Upper lobe of right lung (tissue), 1 donor: ENCODE measurements around the gene IFNAR1. TPM values are rescaled to one million over a fixed set of nuclear protein-coding genes. Genes with fewer than 3 reads are reported as not detected.

Experiments
- ATAC-seq: fragments of 200-7000 bp; cut with Tn5 transposase; one replicate; pipeline ENCODE4 v1.9.1; 2020; ENCODE audit warnings: mild to moderate bottlenecking, moderate library complexity
- DNase-seq: peaks from one replicate; pipeline ENCODE4 v3.0.0-alpha.2; 2020
- H3K27ac ChIP-seq: fragments of 200-600 bp; one replicate; pipeline ENCODE4 v1.8.0; 2022
- H3K27me3 ChIP-seq: fragments of 200-600 bp; one replicate; pipeline ENCODE4 v1.8.0; 2022; ENCODE audit warnings: mild to moderate bottlenecking
- H3K36me3 ChIP-seq: fragments of 200-600 bp; one replicate; pipeline ENCODE4 v1.8.0; 2022
- H3K4me1 ChIP-seq: fragments of 200-600 bp; one replicate; pipeline ENCODE4 v1.8.0; 2022
- H3K4me3 ChIP-seq: fragments of 200-600 bp; one replicate; pipeline ENCODE4 v1.8.0; 2022; ENCODE audit warnings: mild to moderate bottlenecking
- H3K9me3 ChIP-seq: fragments of 200-600 bp; one replicate; pipeline ENCODE4 v1.8.0; 2022
- intact Hi-C: fragments of 100-400 bp; cut with DNase I; formaldehyde crosslinking; loops from one replicate; pipeline ENCODE4 v1.11.0; 2022
- total RNA-seq: library from RNA; stranded (reverse); fragmentation: NEBNext Ultra II Directional; extraction: Animal tissue kit (Norgen Biotek cat#: 25700); gene quantifications from one replicate; pipeline ENCODE4 v1.2.1, GENCODE V29; 2021
- TF ChIP-seq, protein P1 (sequence below): fragments of 200-600 bp; IDR thresholded peaks from one replicate; pipeline ENCODE4 v1.8.0; 2022; ENCODE audit warnings: antibody characterized with exemption
- donor health status: DM: no; HTN: yes; CAD: no; lungs with severe emphysema.

Gene IFNAR1
- total RNA-seq, 1 donor from 2014 or later = 72.1 TPM

DNA sequence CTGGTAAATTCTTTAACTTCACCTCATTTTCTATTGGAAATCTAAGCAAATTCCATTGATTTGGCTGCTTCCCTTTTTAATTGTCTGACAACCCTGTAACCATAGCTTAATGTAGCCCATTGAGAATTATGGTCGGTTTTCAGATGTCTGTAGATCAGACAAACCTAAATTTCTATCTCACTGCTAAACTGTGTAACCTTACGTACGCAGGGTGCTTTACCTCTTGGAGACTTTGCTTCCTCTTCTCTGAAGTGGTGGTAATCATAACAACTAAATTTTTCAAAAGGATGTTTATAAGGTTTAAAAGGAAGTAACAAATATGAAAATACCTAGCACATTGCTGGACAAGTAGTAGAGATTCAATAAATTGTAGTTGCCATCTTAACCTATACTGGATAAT, 25.9 kb downstream of the IFNAR1 start:
- DNase-seq = no peak
- Histone ChIP-seq H3K4me3 (no peak overlapping the region), H3K36me3 (peaks cover 86% of the 10 kb centered on the region), H3K27me3 (no peaks in the 10 kb centered on the region), H3K4me1 (no peaks in the 10 kb centered on the region), H3K9me3 (no peaks in the 10 kb centered on the region), H3K27ac (no peak overlapping the region)
- ATAC-seq = no peak
- intact Hi-C loops = no loop called here
- TF ChIP-seq, protein P1, sequence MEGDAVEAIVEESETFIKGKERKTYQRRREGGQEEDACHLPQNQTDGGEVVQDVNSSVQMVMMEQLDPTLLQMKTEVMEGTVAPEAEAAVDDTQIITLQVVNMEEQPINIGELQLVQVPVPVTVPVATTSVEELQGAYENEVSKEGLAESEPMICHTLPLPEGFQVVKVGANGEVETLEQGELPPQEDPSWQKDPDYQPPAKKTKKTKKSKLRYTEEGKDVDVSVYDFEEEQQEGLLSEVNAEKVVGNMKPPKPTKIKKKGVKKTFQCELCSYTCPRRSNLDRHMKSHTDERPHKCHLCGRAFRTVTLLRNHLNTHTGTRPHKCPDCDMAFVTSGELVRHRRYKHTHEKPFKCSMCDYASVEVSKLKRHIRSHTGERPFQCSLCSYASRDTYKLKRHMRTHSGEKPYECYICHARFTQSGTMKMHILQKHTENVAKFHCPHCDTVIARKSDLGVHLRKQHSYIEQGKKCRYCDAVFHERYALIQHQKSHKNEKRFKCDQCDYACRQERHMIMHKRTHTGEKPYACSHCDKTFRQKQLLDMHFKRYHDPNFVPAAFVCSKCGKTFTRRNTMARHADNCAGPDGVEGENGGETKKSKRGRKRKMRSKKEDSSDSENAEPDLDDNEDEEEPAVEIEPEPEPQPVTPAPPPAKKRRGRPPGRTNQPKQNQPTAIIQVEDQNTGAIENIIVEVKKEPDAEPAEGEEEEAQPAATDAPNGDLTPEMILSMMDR = no peak

DNA sequence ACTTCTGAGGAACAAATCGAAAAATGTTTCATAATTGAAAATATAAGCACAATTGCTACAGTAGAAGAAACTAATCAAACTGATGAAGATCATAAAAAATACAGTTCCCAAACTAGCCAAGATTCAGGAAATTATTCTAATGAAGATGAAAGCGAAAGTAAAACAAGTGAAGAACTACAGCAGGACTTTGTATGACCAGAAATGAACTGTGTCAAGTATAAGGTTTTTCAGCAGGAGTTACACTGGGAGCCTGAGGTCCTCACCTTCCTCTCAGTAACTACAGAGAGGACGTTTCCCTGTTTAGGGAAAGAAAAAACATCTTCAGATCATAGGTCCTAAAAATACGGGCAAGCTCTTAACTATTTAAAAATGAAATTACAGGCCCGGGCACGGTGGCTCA, 30.6 kb downstream of the IFNAR1 start:
- DNase-seq = no peak
- H3K4me3 ChIP-seq = no peak overlapping the region
- ATAC-seq = no peak
- no peaks in the 10 kb centered on the region for H3K4me1 ChIP-seq
- H3K36me3 ChIP-seq = peaks cover 70% of the 10 kb centered on the region
- intact Hi-C loops = no loop called here
- no peak overlapping the region for H3K27ac ChIP-seq
- H3K9me3 ChIP-seq = no peaks in the 10 kb centered on the region
- TF ChIP-seq, protein P1 = no peak
- H3K27me3 ChIP-seq = no peaks in the 10 kb centered on the region

DNA sequence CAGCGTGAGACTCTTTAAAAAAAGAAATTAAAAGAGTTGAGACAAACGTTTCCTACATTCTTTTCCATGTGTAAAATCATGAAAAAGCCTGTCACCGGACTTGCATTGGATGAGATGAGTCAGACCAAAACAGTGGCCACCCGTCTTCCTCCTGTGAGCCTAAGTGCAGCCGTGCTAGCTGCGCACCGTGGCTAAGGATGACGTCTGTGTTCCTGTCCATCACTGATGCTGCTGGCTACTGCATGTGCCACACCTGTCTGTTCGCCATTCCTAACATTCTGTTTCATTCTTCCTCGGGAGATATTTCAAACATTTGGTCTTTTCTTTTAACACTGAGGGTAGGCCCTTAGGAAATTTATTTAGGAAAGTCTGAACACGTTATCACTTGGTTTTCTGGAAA, 31.2 kb downstream of the IFNAR1 start:
- Histone ChIP-seq H3K4me1 (peaks cover 3% of the 10 kb centered on the region), H3K36me3 (peaks cover 67% of the 10 kb centered on the region), H3K9me3 (no peaks in the 10 kb centered on the region), H3K4me3 (no peak overlapping the region), H3K27me3 (no peaks in the 10 kb centered on the region), H3K27ac (no peak overlapping the region)
- TF ChIP-seq, protein P1 = no peak
- DNase-seq = no peak
- intact Hi-C loops = no loop called here
- ATAC-seq = no peak

DNA sequence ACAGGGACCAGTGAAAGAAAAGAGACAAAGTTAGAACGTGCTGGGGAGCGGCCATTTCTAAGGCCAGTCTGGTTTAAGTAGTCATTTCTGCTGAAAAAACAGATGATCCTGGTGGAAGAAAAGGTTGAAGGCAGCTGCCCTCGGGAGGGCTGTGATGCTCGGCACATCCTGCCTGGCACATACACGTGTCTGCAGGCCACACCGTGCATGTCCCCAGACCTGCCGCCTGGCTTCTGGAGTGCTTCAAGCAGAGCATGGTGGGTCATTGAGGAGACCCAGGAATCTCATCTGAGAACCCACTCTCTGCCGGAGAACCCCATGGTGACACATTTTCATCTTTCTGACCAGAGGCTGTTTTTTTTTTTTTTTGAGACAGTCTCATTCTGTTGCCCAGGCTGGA, 32.4 kb downstream of the IFNAR1 start:
- DNase-seq = no peak
- no peaks in the 10 kb centered on the region for H3K27me3 ChIP-seq
- H3K27ac ChIP-seq = no peak overlapping the region
- TF ChIP-seq, protein P1 = no peak
- H3K4me3 ChIP-seq = no peak overlapping the region
- intact Hi-C loops = no loop called here
- no peaks in the 10 kb centered on the region for H3K9me3 ChIP-seq
- H3K4me1 ChIP-seq = peaks cover 14% of the 10 kb centered on the region
- peaks cover 55% of the 10 kb centered on the region for H3K36me3 ChIP-seq
- ATAC-seq = no peak

DNA sequence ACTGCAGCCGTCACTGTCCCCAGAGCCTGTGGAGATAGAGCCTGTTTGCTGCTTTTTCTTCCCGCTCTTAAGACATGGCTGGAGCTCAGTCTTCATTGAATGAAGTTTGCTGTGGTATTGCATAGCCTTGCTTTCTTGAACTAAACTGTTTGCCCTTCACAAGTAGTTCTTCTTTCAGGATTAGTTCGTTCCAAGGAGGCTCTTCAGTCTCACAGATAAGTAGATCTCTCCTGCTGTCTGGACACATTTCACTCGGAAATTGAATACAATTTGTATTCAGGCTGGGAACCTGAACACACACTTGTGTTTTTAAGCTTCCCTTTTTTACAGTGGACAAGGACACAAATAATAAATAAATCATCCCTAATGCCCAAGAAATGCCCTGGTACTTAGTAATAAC, 34.7 kb downstream of the IFNAR1 start:
- Histone ChIP-seq H3K4me3 (no peak overlapping the region), H3K4me1 (peaks cover 17% of the 10 kb centered on the region), H3K36me3 (peaks cover 34% of the 10 kb centered on the region), H3K27me3 (no peaks in the 10 kb centered on the region), H3K9me3 (no peaks in the 10 kb centered on the region), H3K27ac (no peak overlapping the region)
- intact Hi-C loops = no loop called here
- TF ChIP-seq, protein P1 = no peak
- DNase-seq = no peak
- ATAC-seq = no peak

DNA sequence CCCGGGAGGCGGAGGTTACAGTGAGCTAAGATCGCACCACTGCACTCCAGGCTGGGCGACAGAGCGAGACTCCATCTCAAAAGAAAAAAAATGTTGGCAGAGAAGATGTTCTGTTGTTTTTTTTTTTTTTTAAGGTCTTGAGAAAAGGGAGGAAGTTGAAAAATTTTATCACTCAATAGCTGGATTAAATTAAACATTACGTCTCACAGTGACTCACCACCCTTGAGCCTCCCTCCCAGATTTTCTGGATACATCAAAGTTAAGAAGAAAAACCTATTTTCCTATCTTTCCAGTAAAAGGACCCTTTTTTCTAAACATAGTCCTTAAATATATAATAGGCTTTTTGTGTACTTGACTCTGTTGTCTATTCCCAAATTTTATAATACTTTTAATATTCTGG, 35.5 kb downstream of the IFNAR1 start:
- Histone ChIP-seq H3K4me1 (peaks cover 17% of the 10 kb centered on the region), H3K27ac (no peak overlapping the region), H3K27me3 (no peaks in the 10 kb centered on the region), H3K4me3 (no peak overlapping the region), H3K9me3 (no peaks in the 10 kb centered on the region), H3K36me3 (peaks cover 26% of the 10 kb centered on the region)
- TF ChIP-seq, protein P1 = no peak
- intact Hi-C loops = no loop called here
- no peak for ATAC-seq
- DNase-seq = no peak
